NCI-H146 (cell line): Measurements from ENCODE around the gene UPK3BL1.
"Not testable (repeated sequence)": the region's sequence is repeated elsewhere in the genome, so short reads cannot be mapped to it uniquely, and the experiment has no call there.

Experiments used
- DNase-seq: peaks from one replicate; lab custom pipeline; 2025; lab: John Stamatoyannopoulos, UW

UPK3BL1 gene

GRCh38 chr7:102627271-102627904 is 15.2 kb downstream of the UPK3BL1 start:
- DNase-seq = not testable (repeated sequence)

- not testable (repeated sequence) for DNase-seq
Measured at GRCh38 chr7:102618122-102618521, 24.5 kb downstream of the UPK3BL1 start.

GRCh38 chr7:102616507-102617125 is 26.0 kb downstream of the UPK3BL1 start, which contains the start of gene RASA4:
Gene RASA4 (minus strand): TSS chr7:102616756. CDS start chr7:102616689, 67 bp downstream.
- DNase-seq = not testable (repeated sequence)

- DNase-seq = not testable (repeated sequence)
Measured at GRCh38 chr7:102615930-102616329, 26.7 kb downstream of the UPK3BL1 start.

DNA sequence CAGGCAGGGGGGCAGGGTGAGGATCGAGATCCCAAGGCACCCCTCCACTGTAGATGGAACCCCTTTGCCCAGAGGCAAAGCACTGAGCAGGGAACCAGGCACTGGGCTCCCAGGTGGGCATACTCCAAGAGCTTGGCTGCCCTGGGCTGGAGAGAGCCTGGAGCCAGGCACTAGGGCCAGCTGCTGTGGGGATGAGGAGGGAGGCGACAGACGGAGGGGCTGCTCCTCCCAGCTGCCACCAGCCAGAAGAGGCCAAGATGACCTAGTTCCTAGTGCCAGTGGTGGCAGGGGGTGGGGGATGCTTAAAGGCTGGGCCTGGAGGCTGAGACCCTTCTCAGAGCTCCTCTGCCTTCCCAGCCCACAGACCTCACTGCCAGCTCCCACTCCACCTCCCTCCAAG is 27.7 kb downstream of the UPK3BL1 start:
- not testable (repeated sequence) for DNase-seq

GRCh38 chr7:102614346-102614697 is 28.3 kb downstream of the UPK3BL1 start:
- DNase-seq = not testable (repeated sequence)

GRCh38 chr7:102613575-102614345 is 28.8 kb downstream of the UPK3BL1 start:
- DNase-seq = not testable (repeated sequence)

GRCh38 chr7:102611675-102612325 is 30.8 kb downstream of the UPK3BL1 start:
- DNase-seq = not testable (repeated sequence)

DNA sequence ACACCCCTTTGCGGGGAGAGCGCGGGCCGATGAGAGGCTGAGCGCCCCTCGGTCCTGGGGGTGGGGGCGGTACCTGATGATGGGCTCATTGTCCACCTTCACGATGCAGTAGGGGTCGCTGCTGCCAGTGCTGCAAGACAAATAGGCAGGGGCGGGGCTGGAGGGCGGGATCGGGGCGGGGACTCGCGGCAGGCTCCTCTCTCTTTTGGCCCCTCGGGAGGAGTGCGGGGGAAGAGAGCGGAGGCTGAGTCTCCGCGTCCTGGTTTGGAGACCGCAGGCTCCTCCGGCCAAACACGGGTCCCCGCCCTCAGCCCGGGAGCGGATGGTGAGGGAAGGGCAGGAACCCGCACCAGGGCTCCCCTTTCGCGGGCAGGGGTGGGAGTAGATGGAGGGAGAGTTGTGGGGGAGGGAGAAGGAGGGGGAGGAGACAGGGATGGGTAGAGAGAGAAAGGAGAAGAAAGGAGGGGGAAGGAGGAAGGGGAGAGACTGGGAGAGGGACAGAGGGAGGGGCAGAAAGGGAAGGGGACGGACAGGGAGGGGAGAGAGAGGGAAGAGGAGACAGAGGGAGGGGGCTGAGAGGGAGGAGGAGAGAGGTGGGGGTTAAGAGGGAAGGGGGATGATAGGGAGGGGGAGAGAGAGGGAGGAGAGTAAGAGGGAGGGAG is 31.4 kb downstream of the UPK3BL1 start:
- DNase-seq = not testable (repeated sequence)

- not testable (repeated sequence) for DNase-seq
Measured at GRCh38 chr7:102610441-102610840, 32.1 kb downstream of the UPK3BL1 start.

DNA sequence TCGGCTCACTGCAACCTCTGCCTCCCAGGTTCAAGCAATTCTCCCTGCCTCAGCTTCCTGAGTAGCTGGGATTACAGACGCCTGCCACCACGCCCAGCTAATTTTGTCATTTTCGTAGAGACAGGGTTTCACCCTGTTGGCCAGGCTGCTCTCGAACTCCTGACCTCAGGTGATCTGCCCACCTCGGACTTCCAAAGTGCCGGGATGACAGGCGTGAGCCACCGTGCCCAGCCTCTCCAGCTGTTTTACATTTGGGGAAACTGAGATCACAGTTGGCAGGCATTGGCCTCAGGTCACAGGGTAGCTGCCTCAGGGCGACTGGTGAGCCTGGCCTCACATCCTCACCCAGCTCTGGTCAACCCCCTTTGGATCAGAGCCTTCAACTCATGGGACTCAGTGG is 32.9 kb downstream of the UPK3BL1 start:
- not testable (repeated sequence) for DNase-seq

DNA sequence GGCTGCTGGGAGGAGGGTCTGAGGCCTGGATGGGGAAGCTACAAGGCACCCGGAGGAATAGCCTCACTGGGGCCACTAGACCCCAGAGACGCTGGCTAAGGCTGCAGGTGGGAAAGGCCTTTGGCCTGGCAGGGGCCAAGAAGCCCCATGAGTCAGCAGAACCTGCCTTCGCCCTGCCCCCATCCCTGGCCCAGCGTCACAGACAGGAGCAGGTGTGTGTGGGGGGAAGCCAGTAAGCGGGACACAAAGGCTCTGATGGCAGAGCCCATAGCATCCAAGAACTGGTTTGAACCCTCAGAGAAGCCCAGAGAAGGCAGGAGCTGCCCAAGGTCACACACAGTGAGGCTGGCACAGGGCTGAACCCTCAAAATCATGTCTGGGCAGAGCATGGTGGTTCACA is 35.7 kb downstream of the UPK3BL1 start:
- not testable (repeated sequence) for DNase-seq

- DNase-seq = not testable (repeated sequence)
Measured at GRCh38 chr7:102604431-102605145, 38.0 kb downstream of the UPK3BL1 start.

GRCh38 chr7:102602317-102602716 is 40.3 kb downstream of the UPK3BL1 start:
- not testable (repeated sequence) for DNase-seq

DNA sequence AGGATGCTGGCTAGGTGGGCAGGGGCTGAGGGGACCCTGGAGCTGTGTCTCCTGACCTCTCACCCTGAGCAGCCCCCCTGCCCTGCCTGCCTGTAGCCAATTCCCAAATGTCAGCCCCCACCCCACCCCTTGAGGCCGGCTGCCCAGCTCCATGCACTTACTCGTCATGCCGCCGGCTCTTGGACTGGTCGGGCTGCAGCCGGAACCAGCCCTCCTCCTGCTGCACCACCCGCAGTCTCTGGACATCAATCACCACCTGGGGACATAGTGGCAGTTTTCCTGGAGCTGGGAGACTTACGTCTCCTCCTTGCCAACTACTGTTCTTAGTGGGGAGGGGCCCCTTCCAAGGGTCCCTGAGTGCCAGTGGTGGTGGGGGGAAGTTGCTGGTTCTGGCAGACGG is 42.9 kb downstream of the UPK3BL1 start:
- not testable (repeated sequence) for DNase-seq

DNA sequence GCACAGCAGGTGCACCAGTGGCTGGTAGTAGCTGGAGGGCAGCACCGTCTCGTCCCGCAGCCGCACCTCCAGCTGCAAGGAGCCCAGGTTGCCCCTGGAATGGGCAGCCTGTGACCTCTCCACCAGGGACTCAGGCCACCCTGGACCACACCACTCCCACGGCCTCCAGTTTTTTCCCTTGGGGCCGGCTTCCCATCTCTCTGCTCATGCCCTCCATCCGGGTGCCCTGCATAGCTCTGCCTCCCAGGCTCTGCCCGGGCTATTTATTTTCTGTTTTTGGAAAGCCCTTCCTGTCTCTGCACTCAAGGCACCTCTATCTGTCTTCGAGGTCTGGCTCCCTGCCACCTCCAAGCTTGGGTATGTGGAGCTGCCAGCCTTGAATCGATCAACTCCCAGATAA is 46.6 kb downstream of the UPK3BL1 start:
- DNase-seq = not testable (repeated sequence)

GRCh38 chr7:102593637-102594334 is 48.8 kb downstream of the UPK3BL1 start:
- DNase-seq = not testable (repeated sequence)

GRCh38 chr7:102592477-102593019 is 50.0 kb downstream of the UPK3BL1 start:
- DNase-seq = not testable (repeated sequence)

DNA sequence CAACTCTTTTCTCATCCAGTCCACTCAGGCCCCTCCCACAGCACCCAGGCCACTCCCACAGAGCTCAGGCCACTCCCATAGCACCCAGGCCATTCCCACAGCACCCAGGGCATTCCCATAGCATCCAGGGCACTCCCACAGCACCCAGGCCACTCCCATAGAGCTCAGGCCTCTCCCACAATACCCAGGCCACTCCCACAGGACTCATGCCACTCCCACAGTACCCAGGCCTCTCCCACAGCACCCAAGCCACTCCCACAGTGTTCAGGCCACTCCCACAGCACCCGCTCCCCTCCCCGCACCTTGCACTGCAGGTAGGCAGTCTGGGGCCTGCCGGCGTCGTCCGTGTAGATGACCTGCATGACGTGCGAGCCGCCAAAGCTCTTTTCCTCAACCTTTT is 52.7 kb downstream of the UPK3BL1 start:
- DNase-seq = not testable (repeated sequence)
